Type B pancreatic cell (in vitro differentiated cells): ENCODE data around the gene COPA. TPM values are rescaled to one million over a fixed set of nuclear protein-coding genes. Genes with fewer than 3 reads are reported as not detected.

Experiments
- DNase-seq: peaks from one replicate; pipeline ENCODE4 v3.0.0; 2021; ENCODE audit warnings: mixed read lengths; ENCODE audit not compliant: unreplicated experiment; ENCODE audit errors: extremely low spot score
- H3K27ac Mint-ChIP-seq: 2 replicates; pipeline ENCODE4 v1.8.0; 2021; ENCODE audit warnings: mild to moderate bottlenecking, mixed read lengths
- H3K27me3 Mint-ChIP-seq: 2 replicates; pipeline ENCODE4 v1.8.0; 2021; ENCODE audit warnings: mixed read lengths
- H3K36me3 Mint-ChIP-seq: 2 replicates; pipeline ENCODE4 v1.8.0; 2021; ENCODE audit warnings: mixed read lengths
- H3K4me1 Mint-ChIP-seq: one replicate; pipeline ENCODE4 v1.8.0; 2021; ENCODE audit warnings: mixed read lengths; ENCODE audit not compliant: unreplicated experiment
- H3K4me3 Mint-ChIP-seq: 2 replicates; pipeline ENCODE4 v1.8.0; 2021; ENCODE audit warnings: mild to moderate bottlenecking, mixed read lengths
- H3K9me3 Mint-ChIP-seq: 2 replicates; pipeline ENCODE4 v1.8.0; 2021; ENCODE audit warnings: mixed read lengths
- total RNA-seq: library from RNA; stranded (reverse); gene quantifications from 2 replicates; pipeline ENCODE4 v1.2.1, GENCODE V29; 2021; ENCODE audit warnings: low replicate concordance
- TF ChIP-seq, protein P1 (sequence below): fragments of 200-600 bp; sonication (generic); conservative IDR thresholded peaks from 2 replicates; pipeline ENCODE4 v1.5.0; 2021; ENCODE audit warnings: antibody characterized with exemption, mild to moderate bottlenecking

Gene COPA
- total RNA-seq, 1 donor from 2014 or later: 174 TPM

- H3K9me3 Mint-ChIP-seq: no peaks in the 10 kb centered on the region
- peak; percentile 37 for DNase-seq
- peaks cover 13% of the 10 kb centered on the region for H3K27me3 Mint-ChIP-seq
- H3K36me3 Mint-ChIP-seq: peaks cover 15% of the 10 kb centered on the region
- no peak overlapping the region for H3K4me3 Mint-ChIP-seq
- peak overlapping the region; percentile 49 for H3K27ac Mint-ChIP-seq
- TF ChIP-seq, protein P1, sequence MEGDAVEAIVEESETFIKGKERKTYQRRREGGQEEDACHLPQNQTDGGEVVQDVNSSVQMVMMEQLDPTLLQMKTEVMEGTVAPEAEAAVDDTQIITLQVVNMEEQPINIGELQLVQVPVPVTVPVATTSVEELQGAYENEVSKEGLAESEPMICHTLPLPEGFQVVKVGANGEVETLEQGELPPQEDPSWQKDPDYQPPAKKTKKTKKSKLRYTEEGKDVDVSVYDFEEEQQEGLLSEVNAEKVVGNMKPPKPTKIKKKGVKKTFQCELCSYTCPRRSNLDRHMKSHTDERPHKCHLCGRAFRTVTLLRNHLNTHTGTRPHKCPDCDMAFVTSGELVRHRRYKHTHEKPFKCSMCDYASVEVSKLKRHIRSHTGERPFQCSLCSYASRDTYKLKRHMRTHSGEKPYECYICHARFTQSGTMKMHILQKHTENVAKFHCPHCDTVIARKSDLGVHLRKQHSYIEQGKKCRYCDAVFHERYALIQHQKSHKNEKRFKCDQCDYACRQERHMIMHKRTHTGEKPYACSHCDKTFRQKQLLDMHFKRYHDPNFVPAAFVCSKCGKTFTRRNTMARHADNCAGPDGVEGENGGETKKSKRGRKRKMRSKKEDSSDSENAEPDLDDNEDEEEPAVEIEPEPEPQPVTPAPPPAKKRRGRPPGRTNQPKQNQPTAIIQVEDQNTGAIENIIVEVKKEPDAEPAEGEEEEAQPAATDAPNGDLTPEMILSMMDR: no peak
- H3K4me1 Mint-ChIP-seq: peaks cover 27% of the 10 kb centered on the region
Measured at GRCh38 chr1:160363951-160364735, 21.1 kb upstream of the COPA start.

GRCh38 chr1:160363010-160363409 lies 20.0 kb upstream of the COPA start:
- H3K4me3 Mint-ChIP-seq: no peak overlapping the region
- H3K27ac Mint-ChIP-seq: peak overlapping the region; percentile 58
- H3K27me3 Mint-ChIP-seq: peaks cover 8% of the 10 kb centered on the region
- DNase-seq: no peak
- TF ChIP-seq, protein P1: no peak
- peaks cover 24% of the 10 kb centered on the region for H3K36me3 Mint-ChIP-seq
- peaks cover 22% of the 10 kb centered on the region for H3K4me1 Mint-ChIP-seq
- H3K9me3 Mint-ChIP-seq: no peaks in the 10 kb centered on the region

DNA sequence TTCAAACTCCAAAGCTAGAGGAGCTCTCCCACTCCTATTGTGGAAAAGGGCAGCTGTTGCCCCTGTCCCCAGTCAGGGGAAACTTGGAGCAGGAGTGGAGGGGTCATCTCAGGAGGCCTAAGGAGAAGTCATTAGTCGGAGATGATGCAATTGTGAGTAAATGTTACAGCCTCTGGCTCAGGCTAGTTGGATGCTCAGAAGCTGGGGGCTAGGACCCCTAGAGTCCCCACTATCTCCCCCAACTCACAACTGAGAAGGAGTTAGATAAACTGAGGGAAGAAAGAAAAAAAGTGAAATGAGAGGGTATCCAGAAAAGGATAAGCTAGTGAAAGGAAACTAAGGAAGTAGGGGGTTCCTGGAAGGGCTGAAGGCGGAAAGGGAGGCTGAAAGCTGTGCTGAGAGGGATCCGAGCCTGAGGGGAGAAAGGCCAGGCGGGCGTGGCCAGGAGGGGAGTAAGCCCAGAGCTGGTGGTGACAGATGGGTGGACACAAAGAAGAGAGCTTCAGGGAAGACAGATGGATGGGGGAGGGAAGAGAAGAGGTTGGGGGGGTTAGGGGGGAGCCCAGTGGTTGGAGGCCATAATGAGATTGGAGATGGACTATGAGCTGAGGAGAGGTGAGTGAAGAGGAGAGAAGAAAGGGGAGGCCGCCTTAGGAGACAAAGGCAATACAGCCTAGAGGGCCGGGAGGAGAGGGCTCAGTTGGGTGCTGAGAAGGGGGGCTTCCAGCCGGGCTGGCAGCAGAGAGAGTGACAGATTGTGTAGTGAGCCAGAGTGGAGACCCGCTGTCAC lies 19.3 kb upstream of the COPA start:
- Mint-ChIP-seq H3K27me3 (peaks cover 1% of the 10 kb centered on the region), H3K4me1 (peaks cover 15% of the 10 kb centered on the region), H3K36me3 (peaks cover 25% of the 10 kb centered on the region), H3K4me3 (peak overlapping the region; percentile 58), H3K9me3 (no peaks in the 10 kb centered on the region), H3K27ac (peak overlapping the region; percentile 58)
- no peak for DNase-seq
- TF ChIP-seq, protein P1: no peak

DNA sequence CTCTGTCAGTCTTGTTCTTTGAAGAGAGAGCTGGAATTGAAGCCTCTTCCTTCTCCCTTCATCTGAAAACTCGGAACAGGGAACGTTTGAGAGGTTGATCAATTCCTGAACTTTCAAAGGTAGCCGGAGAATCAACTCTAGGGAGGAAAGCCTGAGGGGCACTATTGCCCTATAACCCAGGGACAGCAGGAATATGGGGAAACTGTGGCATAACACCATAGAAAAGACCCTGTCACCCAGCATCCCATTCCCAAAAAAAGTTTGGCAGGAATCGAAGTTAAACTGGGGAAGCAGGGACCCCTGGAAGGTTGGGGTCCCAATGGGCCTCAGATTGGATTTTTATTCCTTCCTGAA lies 18.7 kb upstream of the COPA start:
- Mint-ChIP-seq H3K4me1 (peaks cover 15% of the 10 kb centered on the region), H3K27ac (peak overlapping the region; percentile 58), H3K36me3 (peaks cover 31% of the 10 kb centered on the region), H3K9me3 (no peaks in the 10 kb centered on the region), H3K4me3 (no peak overlapping the region), H3K27me3 (no peaks in the 10 kb centered on the region)
- TF ChIP-seq, protein P1: no peak
- no peak for DNase-seq

GRCh38 chr1:160361199-160361598 lies 18.1 kb upstream of the COPA start:
- Mint-ChIP-seq H3K27ac (no peak overlapping the region), H3K9me3 (no peaks in the 10 kb centered on the region)

More at GRCh38 chr1:160361199-160361598, 18.1 kb upstream of the COPA start:
- Mint-ChIP-seq H3K27me3 (no peaks in the 10 kb centered on the region), H3K4me1 (peaks cover 15% of the 10 kb centered on the region), H3K4me3 (no peak overlapping the region), H3K36me3 (peaks cover 32% of the 10 kb centered on the region)
- TF ChIP-seq, protein P1: no peak
- DNase-seq: peak; percentile 32
